ENCODE measurements around the gene TLDC2.
A peak's percentile ranks its signal among the peaks of the same experiment; 100 is the strongest.
"Not testable (repeated sequence)": the region's sequence is repeated elsewhere in the genome, so short reads cannot be mapped to it uniquely, and the experiment has no call there.

The TLDC2 gene

GRCh38 chr20:36875702-36876472, at the start of gene TLDC2:
TSS of gene TLDC2 (plus strand) at chr20:36876138. CDS start at chr20:36876175, 37 bp downstream.
- DNase-seq = no peak

- DNase-seq = no peak
Observed at GRCh38 chr20:36826554-36827244, 49.2 kb upstream of the TLDC2 start.

- DNase-seq = no peak
Observed at GRCh38 chr20:36827541-36828279, 48.2 kb upstream of the TLDC2 start.

GRCh38 chr20:36830791-36831691, 44.9 kb upstream of the TLDC2 start:
- DNase-seq = no peak

- no peak for DNase-seq
Observed at GRCh38 chr20:36832791-36833190, 43.1 kb upstream of the TLDC2 start.

GRCh38 chr20:36833275-36834020, 42.5 kb upstream of the TLDC2 start:
- no peak for DNase-seq

- no peak for DNase-seq
Observed at GRCh38 chr20:36835025-36835424, 40.9 kb upstream of the TLDC2 start.

GRCh38 chr20:36835453-36836198, 40.3 kb upstream of the TLDC2 start:
- DNase-seq = peak; percentile 90

- peak; percentile 23 for DNase-seq
Observed at GRCh38 chr20:36836591-36837269, 39.2 kb upstream of the TLDC2 start.

- DNase-seq = not testable (repeated sequence)
Observed at GRCh38 chr20:36838376-36838775, 37.6 kb upstream of the TLDC2 start.

GRCh38 chr20:36839150-36839549, 36.8 kb upstream of the TLDC2 start:
- DNase-seq = no peak

GRCh38 chr20:36841030-36841429, 34.9 kb upstream of the TLDC2 start:
- DNase-seq = not testable (repeated sequence)

GRCh38 chr20:36845288-36845971, 30.5 kb upstream of the TLDC2 start:
- DNase-seq = peak; percentile 48

GRCh38 chr20:36847009-36847709, 28.8 kb upstream of the TLDC2 start:
- DNase-seq = no peak

GRCh38 chr20:36847710-36848040, 28.3 kb upstream of the TLDC2 start:
- DNase-seq = no peak

- DNase-seq = no peak
Observed at GRCh38 chr20:36848078-36848660, 27.8 kb upstream of the TLDC2 start.

GRCh38 chr20:36848677-36849076, 27.3 kb upstream of the TLDC2 start:
- DNase-seq = no peak

GRCh38 chr20:36849333-36850065, 26.4 kb upstream of the TLDC2 start:
- DNase-seq = no peak
